Jurkat, Clone E6-1 (cell line): ENCODE data around the gene SLC40A1.
"Not testable (repeated sequence)": the region's sequence is repeated elsewhere in the genome, so short reads cannot be mapped to it uniquely, and the experiment has no call there.

Source experiments
- DNase-seq: peaks from one replicate; pipeline ENCODE4 v3.0.0-alpha.2; 2011; ENCODE audit warnings: low read depth, low spot score
- H3K4me3 ChIP-seq: 2 replicates; pipeline ENCODE4 v1.5.1; 2011; ENCODE audit warnings: mild to moderate bottlenecking, low read length, control low read depth, moderate library complexity

SLC40A1 gene

GRCh38 chr2:189602233-189602632 is 21.6 kb upstream of the SLC40A1 start:
- no peak for DNase-seq
- no peak overlapping the region for H3K4me3 ChIP-seq

GRCh38 chr2:189601652-189602051 is 21.1 kb upstream of the SLC40A1 start:
- H3K4me3 ChIP-seq, DNase-seq: not testable (repeated sequence)

- DNase-seq = no peak
- no peak overlapping the region for H3K4me3 ChIP-seq
These were observed 20.5 kb upstream of the SLC40A1 start for GRCh38 chr2:189601043-189601442.

GRCh38 chr2:189599245-189599644 is 18.7 kb upstream of the SLC40A1 start:
- no peak for DNase-seq

GRCh38 chr2:189595417-189595816 is 14.8 kb upstream of the SLC40A1 start:
- no peak overlapping the region for H3K4me3 ChIP-seq
- DNase-seq = no peak

More at GRCh38 chr2:189599245-189599644, 18.7 kb upstream of the SLC40A1 start:
- no peak overlapping the region for H3K4me3 ChIP-seq

GRCh38 chr2:189594305-189594704 is 13.7 kb upstream of the SLC40A1 start:
- no peak overlapping the region for H3K4me3 ChIP-seq
- no peak for DNase-seq

GRCh38 chr2:189593115-189593514 is 12.5 kb upstream of the SLC40A1 start:
- H3K4me3 ChIP-seq = no peak overlapping the region
- no peak for DNase-seq

- no peak overlapping the region for H3K4me3 ChIP-seq
- no peak for DNase-seq
These were observed 11.9 kb upstream of the SLC40A1 start for GRCh38 chr2:189592353-189592984.

GRCh38 chr2:189587780-189588179 is 7.2 kb upstream of the SLC40A1 start:
- no peak for DNase-seq
- H3K4me3 ChIP-seq = no peak overlapping the region

GRCh38 chr2:189585226-189585756 is 4.7 kb upstream of the SLC40A1 start:
- H3K4me3 ChIP-seq = no peak overlapping the region

GRCh38 chr2:189584686-189585085 is 4.1 kb upstream of the SLC40A1 start:
- no peak for DNase-seq
- no peak overlapping the region for H3K4me3 ChIP-seq

More at GRCh38 chr2:189585226-189585756, 4.7 kb upstream of the SLC40A1 start:
- no peak for DNase-seq

GRCh38 chr2:189583227-189584198 is 2.9 kb upstream of the SLC40A1 start:
- H3K4me3 ChIP-seq = no peak overlapping the region
- no peak for DNase-seq

GRCh38 chr2:189582809-189583192 is 2.2 kb upstream of the SLC40A1 start:
- no peak for DNase-seq
- no peak overlapping the region for H3K4me3 ChIP-seq

- peak overlapping the region; percentile 70 for H3K4me3 ChIP-seq
- no peak for DNase-seq
These were observed 1.7 kb upstream of the SLC40A1 start for GRCh38 chr2:189582140-189582808.

GRCh38 chr2:189581354-189582139 is 961 bp upstream of the SLC40A1 start:
- peak overlapping the region; percentile 70 for H3K4me3 ChIP-seq
- DNase-seq = peak; percentile 78

GRCh38 chr2:189580241-189580651 is 340 bp downstream of the SLC40A1 start:
- peak overlapping the region; percentile 70 for H3K4me3 ChIP-seq
- DNase-seq = peak; percentile 76

- H3K4me3 ChIP-seq = peak overlapping the region; percentile 70
- DNase-seq = no peak
These were observed 900 bp downstream of the SLC40A1 start for GRCh38 chr2:189579585-189580186.

GRCh38 chr2:189578272-189578950 is 2.2 kb downstream of the SLC40A1 start:
- H3K4me3 ChIP-seq = no peak overlapping the region
- no peak for DNase-seq
